NCI-H510A (cell line): Measurements from ENCODE around the gene TMEM117.
"Not testable (repeated sequence)": the region's sequence is repeated elsewhere in the genome, so short reads cannot be mapped to it uniquely, and the experiment has no call there.

Experiments used
- DNase-seq: peaks from one replicate; lab custom pipeline; 2025; lab: John Stamatoyannopoulos, UW

Gene TMEM117

GRCh38 chr12:43841253-43841652 lies 5.4 kb downstream of the TMEM117 start:
- DNase-seq, result no peak

GRCh38 chr12:43842259-43842658 lies 6.4 kb downstream of the TMEM117 start:
- no peak for DNase-seq

GRCh38 chr12:43847425-43848225 lies 11.7 kb downstream of the TMEM117 start:
- DNase-seq, result not testable (repeated sequence)

- no peak for DNase-seq
Observed at GRCh38 chr12:43848226-43848507, 12.3 kb downstream of the TMEM117 start.

GRCh38 chr12:43848786-43849185 lies 12.9 kb downstream of the TMEM117 start:
- DNase-seq, result no peak

GRCh38 chr12:43852744-43853143 lies 16.9 kb downstream of the TMEM117 start:
- no peak for DNase-seq

GRCh38 chr12:43856972-43857371 lies 21.1 kb downstream of the TMEM117 start:
- no peak for DNase-seq

- DNase-seq, result no peak
Observed at GRCh38 chr12:43858096-43858495, 22.2 kb downstream of the TMEM117 start.

GRCh38 chr12:43858991-43859390 lies 23.1 kb downstream of the TMEM117 start:
- no peak for DNase-seq

- DNase-seq, result no peak
Observed at GRCh38 chr12:43861015-43861839, 25.3 kb downstream of the TMEM117 start.

- no peak for DNase-seq
Observed at GRCh38 chr12:43861840-43862150, 25.9 kb downstream of the TMEM117 start.

GRCh38 chr12:43863770-43864366 lies 28.0 kb downstream of the TMEM117 start:
- DNase-seq, result no peak

GRCh38 chr12:43864557-43864956 lies 28.7 kb downstream of the TMEM117 start:
- DNase-seq, result not testable (repeated sequence)

- no peak for DNase-seq
Observed at GRCh38 chr12:43869184-43869583, 33.3 kb downstream of the TMEM117 start.

- not testable (repeated sequence) for DNase-seq
Observed at GRCh38 chr12:43869765-43870164, 33.9 kb downstream of the TMEM117 start.

- DNase-seq, result not testable (repeated sequence)
Observed at GRCh38 chr12:43871258-43871657, 35.4 kb downstream of the TMEM117 start.

- DNase-seq, result no peak
Observed at GRCh38 chr12:43872396-43872795, 36.5 kb downstream of the TMEM117 start.

GRCh38 chr12:43878050-43878449 lies 42.2 kb downstream of the TMEM117 start:
- DNase-seq, result no peak

- no peak for DNase-seq
Observed at GRCh38 chr12:43880547-43880946, 44.7 kb downstream of the TMEM117 start.

GRCh38 chr12:43882578-43883178 lies 46.8 kb downstream of the TMEM117 start:
- DNase-seq, result no peak

GRCh38 chr12:43883311-43883710 lies 47.4 kb downstream of the TMEM117 start:
- no peak for DNase-seq

GRCh38 chr12:43883748-43884147 lies 47.9 kb downstream of the TMEM117 start:
- DNase-seq, result no peak
